HEK293 (cell line): Measurements from ENCODE around the gene SLC34A3.

Experiments used
- CTCF ChIA-PET: fragments of 350-600 bp; formaldehyde crosslinking; extraction: SDS; loops from one replicate; lab custom pipeline; 2021; ENCODE audit warnings: antibody characterized with exemption; lab: Yijun Ruan, JAX
- POLR2A ChIA-PET: fragments of 300-600 bp; formaldehyde crosslinking; extraction: SDS; loops from one replicate; lab custom pipeline; 2020; ENCODE audit warnings: antibody characterized with exemption, inconsistent platforms; lab: Yijun Ruan, JAX
- H3K27ac ChIP-seq: fragments of 200-500 bp; sonication (Bioruptor generic); 2 replicates; pipeline ENCODE4 v1.5.1; 2014; ENCODE audit warnings: low read depth, low read length, control low read depth, inconsistent platforms; ENCODE audit errors: extremely low read depth
- H3K36me3 ChIP-seq, 2 experiments: fragments of 200-500 bp in 1 of 2; sonication (Bioruptor generic) in 1 of 2; 1 replicate in 1 of 2; 2 replicates in 1 of 2; pipeline ENCODE4 v1.5.1; 2014 to 2017; ENCODE audit warnings: inconsistent platforms in 2 of 2, low read length in 2 of 2; ENCODE audit not compliant: control insufficient read depth in 2 of 2, insufficient read depth in 1 of 2
- H3K4me1 ChIP-seq: fragments of 200-500 bp; sonication (Bioruptor generic); 2 replicates; pipeline ENCODE4 v1.5.1; 2014; ENCODE audit warnings: mild to moderate bottlenecking, low read length, inconsistent platforms; ENCODE audit not compliant: control insufficient read depth, insufficient read depth
- H3K4me3 ChIP-seq: 2 replicates; pipeline ENCODE4 v1.5.1; 2011; ENCODE audit warnings: low read depth, mild to moderate bottlenecking, control low read depth, low read length, moderate library complexity
- H3K9me3 ChIP-seq: fragments of 200-500 bp; sonication (Bioruptor generic); 2 replicates; pipeline ENCODE4 v1.5.1; 2014; ENCODE audit warnings: low read depth, low read length, inconsistent platforms; ENCODE audit not compliant: control insufficient read depth, insufficient read depth
- GFI1B ChIP-seq: fragments of 450-650 bp; formaldehyde crosslinking; IDR thresholded peaks from 2 replicates; pipeline ENCODE4 v1.5.1; 2016; ENCODE audit warnings: missing biosample characterization, missing genetic modification characterization
- OVOL3 ChIP-seq: fragments of 450-650 bp; formaldehyde crosslinking; IDR thresholded peaks from 2 replicates; pipeline ENCODE4 v1.5.1; 2016; ENCODE audit warnings: missing biosample characterization, missing genetic modification characterization
- SCRT1 ChIP-seq: fragments of 450-650 bp; formaldehyde crosslinking; IDR thresholded peaks from 2 replicates; pipeline ENCODE4 v1.5.1; 2016; ENCODE audit warnings: missing biosample characterization, missing genetic modification characterization, borderline replicate concordance
- ZEB2 ChIP-seq: fragments of 450-650 bp; formaldehyde crosslinking; IDR thresholded peaks from 2 replicates; pipeline ENCODE4 v1.5.1; 2016; ENCODE audit warnings: missing biosample characterization, missing genetic modification characterization
- ZFP3 ChIP-seq: fragments of 450-650 bp; formaldehyde crosslinking; IDR thresholded peaks from 2 replicates; pipeline ENCODE4 v1.5.1; 2016; ENCODE audit warnings: low read depth, missing biosample characterization, missing genetic modification characterization
- ZFP37 ChIP-seq: fragments of 450-650 bp; formaldehyde crosslinking; IDR thresholded peaks from 2 replicates; pipeline ENCODE4 v1.5.1; 2016; ENCODE audit warnings: missing biosample characterization, missing genetic modification characterization
- ZNF114 ChIP-seq: fragments of 450-650 bp; formaldehyde crosslinking; IDR thresholded peaks from 2 replicates; pipeline ENCODE4 v1.5.0; 2017; ENCODE audit warnings: missing biosample characterization, missing genetic modification characterization
- ZNF138 ChIP-seq: fragments of 450-650 bp; formaldehyde crosslinking; IDR thresholded peaks from 2 replicates; pipeline ENCODE4 v1.5.1; 2016; ENCODE audit warnings: missing biosample characterization, missing genetic modification characterization, borderline replicate concordance
- ZNF2 ChIP-seq: fragments of 450-650 bp; formaldehyde crosslinking; IDR thresholded peaks from 2 replicates; pipeline ENCODE4 v1.5.1; 2016; ENCODE audit warnings: missing biosample characterization, missing genetic modification characterization
- ZNF292 ChIP-seq: fragments of 450-650 bp; formaldehyde crosslinking; IDR thresholded peaks from 2 replicates; pipeline ENCODE4 v1.5.1; 2016; ENCODE audit warnings: low read depth, missing biosample characterization, missing genetic modification characterization, borderline replicate concordance
- ZNF354C ChIP-seq: fragments of 450-650 bp; formaldehyde crosslinking; IDR thresholded peaks from 2 replicates; pipeline ENCODE4 v1.5.1; 2016; ENCODE audit warnings: missing biosample characterization, missing genetic modification characterization, low read depth, borderline replicate concordance
- ZNF518A ChIP-seq: fragments of 450-650 bp; formaldehyde crosslinking; conservative IDR thresholded peaks from 2 replicates; pipeline ENCODE4 v1.5.1; 2016; ENCODE audit warnings: low read depth, missing biosample characterization, missing genetic modification characterization
- ZNF580 ChIP-seq: fragments of 450-650 bp; formaldehyde crosslinking; IDR thresholded peaks from 2 replicates; pipeline ENCODE4 v1.5.1; 2016; ENCODE audit warnings: missing biosample characterization, missing genetic modification characterization
- ZNF600 ChIP-seq: fragments of 450-650 bp; formaldehyde crosslinking; IDR thresholded peaks from 2 replicates; pipeline ENCODE4 v1.5.1; 2016; ENCODE audit warnings: missing biosample characterization, missing genetic modification characterization
- ZNF837 ChIP-seq: fragments of 450-650 bp; formaldehyde crosslinking; IDR thresholded peaks from 2 replicates; pipeline ENCODE4 v1.5.1; 2016; ENCODE audit warnings: missing biosample characterization, missing genetic modification characterization
- TF ChIP-seq, protein P1 (sequence below): fragments of 450-650 bp; formaldehyde crosslinking; IDR thresholded peaks from 2 replicates; pipeline ENCODE4 v1.5.1; 2016; ENCODE audit warnings: missing biosample characterization, missing genetic modification characterization
- TF ChIP-seq, protein P2 (sequence below): fragments of 450-650 bp; formaldehyde crosslinking; IDR thresholded peaks from 2 replicates; pipeline ENCODE4 v1.5.1; 2016; ENCODE audit warnings: missing biosample characterization, missing genetic modification characterization
- TF ChIP-seq, protein P3 (sequence below): fragments of 450-650 bp; formaldehyde crosslinking; conservative IDR thresholded peaks from 2 replicates; pipeline ENCODE4 v1.5.1; 2016; ENCODE audit warnings: low read depth, missing biosample characterization, missing genetic modification characterization

SLC34A3 gene

DNA sequence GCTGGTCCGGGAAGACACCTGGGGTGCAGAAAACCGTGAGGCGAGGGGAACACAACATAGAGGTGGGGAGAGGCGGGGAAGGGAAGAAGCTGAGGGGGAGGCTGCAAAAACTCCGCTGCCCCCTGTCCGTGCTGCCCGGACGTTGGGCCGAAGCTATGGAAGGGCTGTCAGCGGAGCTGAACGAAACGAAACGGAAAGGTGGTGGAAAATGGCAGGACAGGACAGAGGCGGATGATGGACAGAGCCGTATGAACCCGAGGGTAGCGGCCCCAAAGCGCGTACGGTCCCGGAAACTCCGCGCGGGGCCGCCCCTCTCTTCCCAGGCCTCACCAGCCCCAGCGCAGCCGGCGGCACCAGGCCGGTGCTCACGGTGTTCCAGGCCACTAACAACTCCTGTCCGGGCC is 42.6 kb upstream of the SLC34A3 start (continued):
- TF ChIP-seq GFI1B (tag by site-specific recombination) (0 out of 2 replicates have a peak, but pooled peaks have one; percentile 52), ZNF837 (tag by site-specific recombination) (peak; percentile 88; the same call in 1 of the 2 replicates), ZFP37 (tag by site-specific recombination) (peak; percentile 74; the same call in 1 of the 2 replicates), ZNF354C (tag by site-specific recombination) (no peak), ZNF600 (peak; percentile 36; the same call in 1 of the 2 replicates), ZNF138 (tag by site-specific recombination) (peak; percentile 43; the same call in 1 of the 2 replicates), ZNF2 (peak; percentile 89; the same call in 1 of the 2 replicates)
- TF ChIP-seq, protein P1, sequence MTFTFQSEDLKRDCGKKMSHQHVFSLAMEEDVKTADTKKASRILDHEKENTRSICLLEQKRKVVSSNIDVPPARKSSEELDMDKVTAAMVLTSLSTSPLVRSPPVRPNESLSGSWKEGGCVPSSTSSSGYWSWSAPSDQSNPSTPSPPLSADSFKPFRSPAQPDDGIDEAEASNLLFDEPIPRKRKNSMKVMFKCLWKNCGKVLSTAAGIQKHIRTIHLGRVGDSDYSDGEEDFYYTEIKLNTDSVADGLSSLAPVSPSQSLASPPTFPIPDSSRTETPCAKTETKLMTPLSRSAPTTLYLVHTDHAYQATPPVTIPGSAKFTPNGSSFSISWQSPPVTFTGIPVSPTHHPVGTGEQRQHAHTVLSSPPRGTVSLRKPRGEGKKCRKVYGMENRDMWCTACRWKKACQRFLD (tag by site-specific recombination): no peak
- TF ChIP-seq, protein P2, sequence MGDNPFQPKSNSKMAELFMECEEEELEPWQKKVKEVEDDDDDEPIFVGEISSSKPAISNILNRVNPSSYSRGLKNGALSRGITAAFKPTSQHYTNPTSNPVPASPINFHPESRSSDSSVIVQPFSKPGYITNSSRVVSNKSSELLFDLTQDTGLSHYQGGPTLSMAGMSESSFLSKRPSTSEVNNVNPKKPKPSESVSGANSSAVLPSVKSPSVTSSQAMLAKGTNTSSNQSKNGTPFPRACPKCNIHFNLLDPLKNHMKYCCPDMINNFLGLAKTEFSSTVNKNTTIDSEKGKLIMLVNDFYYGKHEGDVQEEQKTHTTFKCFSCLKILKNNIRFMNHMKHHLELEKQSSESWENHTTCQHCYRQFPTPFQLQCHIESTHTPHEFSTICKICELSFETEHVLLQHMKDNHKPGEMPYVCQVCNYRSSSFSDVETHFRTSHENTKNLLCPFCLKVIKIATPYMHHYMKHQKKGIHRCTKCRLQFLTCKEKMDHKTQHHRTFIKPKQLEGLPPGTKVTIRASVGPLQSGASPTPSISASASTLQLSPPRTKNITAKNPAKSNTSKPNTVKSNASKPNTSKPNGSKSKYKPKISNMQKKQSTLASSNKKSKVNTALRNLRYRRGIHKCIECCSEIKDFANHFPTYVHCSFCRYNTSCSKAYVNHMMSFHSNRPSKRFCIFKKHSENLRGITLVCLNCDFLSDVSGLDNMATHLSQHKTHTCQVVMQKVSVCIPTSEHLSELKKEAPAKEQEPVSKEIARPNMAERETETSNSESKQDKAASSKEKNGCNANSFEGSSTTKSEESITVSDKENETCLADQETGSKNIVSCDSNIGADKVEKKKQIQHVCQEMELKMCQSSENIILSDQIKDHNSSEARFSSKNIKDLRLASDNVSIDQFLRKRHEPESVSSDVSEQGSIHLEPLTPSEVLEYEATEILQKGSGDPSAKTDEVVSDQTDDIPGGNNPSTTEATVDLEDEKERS: peak; percentile 56; the same call in 1 of the 2 replicates
- TF ChIP-seq, protein P3, sequence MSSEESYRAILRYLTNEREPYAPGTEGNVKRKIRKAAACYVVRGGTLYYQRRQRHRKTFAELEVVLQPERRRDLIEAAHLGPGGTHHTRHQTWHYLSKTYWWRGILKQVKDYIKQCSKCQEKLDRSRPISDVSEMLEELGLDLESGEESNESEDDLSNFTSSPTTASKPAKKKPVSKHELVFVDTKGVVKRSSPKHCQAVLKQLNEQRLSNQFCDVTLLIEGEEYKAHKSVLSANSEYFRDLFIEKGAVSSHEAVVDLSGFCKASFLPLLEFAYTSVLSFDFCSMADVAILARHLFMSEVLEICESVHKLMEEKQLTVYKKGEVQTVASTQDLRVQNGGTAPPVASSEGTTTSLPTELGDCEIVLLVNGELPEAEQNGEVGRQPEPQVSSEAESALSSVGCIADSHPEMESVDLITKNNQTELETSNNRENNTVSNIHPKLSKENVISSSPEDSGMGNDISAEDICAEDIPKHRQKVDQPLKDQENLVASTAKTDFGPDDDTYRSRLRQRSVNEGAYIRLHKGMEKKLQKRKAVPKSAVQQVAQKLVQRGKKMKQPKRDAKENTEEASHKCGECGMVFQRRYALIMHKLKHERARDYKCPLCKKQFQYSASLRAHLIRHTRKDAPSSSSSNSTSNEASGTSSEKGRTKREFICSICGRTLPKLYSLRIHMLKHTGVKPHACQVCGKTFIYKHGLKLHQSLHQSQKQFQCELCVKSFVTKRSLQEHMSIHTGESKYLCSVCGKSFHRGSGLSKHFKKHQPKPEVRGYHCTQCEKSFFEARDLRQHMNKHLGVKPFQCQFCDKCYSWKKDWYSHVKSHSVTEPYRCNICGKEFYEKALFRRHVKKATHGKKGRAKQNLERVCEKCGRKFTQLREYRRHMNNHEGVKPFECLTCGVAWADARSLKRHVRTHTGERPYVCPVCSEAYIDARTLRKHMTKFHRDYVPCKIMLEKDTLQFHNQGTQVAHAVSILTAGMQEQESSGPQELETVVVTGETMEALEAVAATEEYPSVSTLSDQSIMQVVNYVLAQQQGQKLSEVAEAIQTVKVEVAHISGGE (tag by site-specific recombination): 0 out of 2 replicates have a peak, but pooled peaks have one; percentile 30

DNA sequence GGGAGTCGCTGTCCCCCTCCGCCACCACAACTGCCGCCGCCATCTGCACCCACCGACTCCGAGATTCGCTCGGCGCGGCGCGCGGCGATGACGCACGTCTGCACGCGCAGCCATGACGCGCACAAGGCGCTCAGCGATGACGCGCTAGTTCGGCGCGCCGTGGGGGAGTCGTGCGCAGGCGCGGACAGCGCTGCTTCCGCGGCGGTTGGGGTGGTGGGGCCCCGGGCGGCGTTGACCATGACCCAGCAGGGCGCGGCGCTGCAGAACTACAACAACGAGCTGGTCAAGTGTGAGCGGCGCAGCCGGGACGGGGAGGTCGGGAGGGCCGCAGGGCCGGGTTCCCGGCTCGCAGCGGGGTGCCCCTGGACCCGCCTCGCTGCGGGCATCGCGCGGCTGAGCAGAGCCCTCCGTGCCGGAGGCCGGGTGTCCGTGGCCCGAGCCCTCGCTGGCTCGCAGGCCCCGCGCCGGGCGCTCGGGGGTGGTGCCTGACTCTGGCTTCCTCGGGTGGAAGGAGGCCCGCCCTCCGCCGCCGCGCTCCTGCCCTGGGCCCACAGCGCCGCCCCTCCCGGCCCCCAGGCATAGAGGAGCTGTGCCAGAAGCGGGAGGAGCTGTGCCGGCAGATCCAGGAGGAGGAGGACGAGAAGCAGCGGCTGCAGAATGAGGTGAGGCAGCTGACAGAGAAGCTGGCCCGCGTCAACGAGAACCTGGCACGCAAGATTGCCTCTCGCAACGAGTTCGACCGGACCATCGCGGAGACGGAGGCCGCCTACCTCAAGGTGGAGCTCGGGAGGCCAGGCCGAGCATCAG is 42.0 kb upstream of the SLC34A3 start, which contains the start of the genes ANAPC2 and SSNA1:
Gene ANAPC2 (minus strand): TSS at position 71 of the 807 bp plus-strand sequence. CDS start 28 bp downstream, at position 43.
Gene SSNA1 (plus strand): TSS at position 187 of the 807 bp plus-strand sequence. CDS start 51 bp downstream, at position 238.
- Histone ChIP-seq H3K36me3 (peaks cover 0 to 69% of the 10 kb centered on the region in 2 experiments; a peak in 1 of 3 replicates), H3K9me3 (no peaks in the 10 kb centered on the region), H3K4me3 (peak within 1 kb of the TSS; percentile 92), H3K27ac (peak within 1 kb of the TSS; percentile 92), H3K4me1 (peaks cover 11% of the 10 kb centered on the region)
- POLR2A ChIA-PET: interaction anchor here (0.5 to 7.1 kb wide), 28 partner anchors 10 to 416 kb away, joined by 3 to 178 read pairs (median 5); partner anchors contain the start of genes LRRC26, MAN1B1, MRPL41 and NDOR1
- CTCF ChIA-PET: interaction anchor here (0.7 to 3.5 kb wide), 12 partner anchors 9 to 342 kb away, joined by 3 to 22 read pairs (median 4); partner anchors contain the start of genes RNF224 and TPRN
- TF ChIP-seq ZNF114 (no peak), ZFP3 (no peak), SCRT1 (tag by site-specific recombination) (no peak), ZNF292 (no peak), OVOL3 (tag by site-specific recombination) (0 out of 2 replicates have a peak, but pooled peaks have one; percentile 9), ZNF518A (tag by site-specific recombination) (no peak; the same call in 1 of the 2 replicates), ZNF580 (no peak; the same call in 1 of the 2 replicates), ZEB2 (peak; percentile 86)
